SU-DHL-6 (cell line): ENCODE results near the gene SYNGR1.

Experiments used
- CTCF ChIP-seq: fragments of 200-600 bp; sonication (generic); IDR thresholded peaks from one replicate; pipeline ENCODE4 v1.5.1; 2017; ENCODE audit warnings: antibody characterized with exemption, mild to moderate bottlenecking, low read length, moderate library complexity; ENCODE audit not compliant: insufficient read depth, poor library complexity, severe bottlenecking
- EZH2phosphoT487 ChIP-seq: fragments of 200-600 bp; sonication (generic), shearing (Covaris generic); conservative IDR thresholded peaks from 2 replicates; pipeline ENCODE4 v1.6.1; 2018; ENCODE audit warnings: mild to moderate bottlenecking, antibody characterized with exemption, low read length, moderate library complexity, mixed read lengths

- no peak for TF ChIP-seq CTCF
- TF ChIP-seq EZH2phosphoT487 = no peak
Measured at GRCh38 chr22:39367035-39367434, 17.2 kb downstream of the SYNGR1 start.
